RWPE2 (cell line): ENCODE results near the gene RAB27B.

Experiments used
- ATAC-seq: fragments of 200-7000 bp; cut with Tn5 transposase; 3 replicates; pipeline ENCODE4 v1.9.1; 2021; ENCODE audit warnings: low read depth
- DNase-seq: peaks from one replicate; pipeline ENCODE4 v3.0.0-alpha.2; 2020; ENCODE audit warnings: low spot score
- H3K27ac ChIP-seq: fragments of 450-650 bp; 2 replicates; pipeline ENCODE4 v1.5.1; 2017; ENCODE audit warnings: mild to moderate bottlenecking; ENCODE audit not compliant: poor library complexity, severe bottlenecking
- H3K27me3 ChIP-seq: fragments of 250-450 bp; sonication (Bioruptor Pico); 2 replicates; pipeline ENCODE4 v1.5.1; 2021; ENCODE audit warnings: mild to moderate bottlenecking, moderate library complexity; ENCODE audit not compliant: insufficient read depth, poor library complexity, severe bottlenecking
- H3K36me3 ChIP-seq: fragments of 250-450 bp; sonication (Bioruptor Pico); 2 replicates; pipeline ENCODE4 v1.5.1; 2020; ENCODE audit warnings: low read depth, mild to moderate bottlenecking, moderate library complexity
- H3K4me1 ChIP-seq: fragments of 250-450 bp; sonication (Bioruptor Pico); 2 replicates; pipeline ENCODE4 v1.5.1; 2021; ENCODE audit warnings: mild to moderate bottlenecking, moderate library complexity; ENCODE audit not compliant: insufficient read depth, poor library complexity, severe bottlenecking
- H3K4me3 ChIP-seq: fragments of 250-450 bp; sonication (Bioruptor Pico); 2 replicates; pipeline ENCODE4 v1.5.1; 2021; ENCODE audit warnings: mild to moderate bottlenecking, moderate library complexity; ENCODE audit not compliant: severe bottlenecking
- H3K9me3 ChIP-seq: fragments of 250-450 bp; sonication (Bioruptor Pico); 2 replicates; pipeline ENCODE4 v1.5.1; 2021; ENCODE audit warnings: mild to moderate bottlenecking, moderate library complexity; ENCODE audit not compliant: severe bottlenecking
- CTCF ChIP-seq: fragments of 450-650 bp; IDR thresholded peaks from one replicate; pipeline ENCODE4 v1.5.1; 2017; ENCODE audit warnings: mild to moderate bottlenecking, moderate library complexity; ENCODE audit not compliant: poor library complexity, severe bottlenecking

The RAB27B gene

GRCh38 chr18:54856105-54856646 is 27.9 kb downstream of the RAB27B start:
- Histone ChIP-seq H3K27me3 (no peaks in the 10 kb centered on the region), H3K4me1 (no peaks in the 10 kb centered on the region), H3K36me3 (no peaks in the 10 kb centered on the region), H3K4me3 (no peak overlapping the region), H3K27ac (no peak overlapping the region), H3K9me3 (no peaks in the 10 kb centered on the region)
- ATAC-seq = no peak
- no peak for DNase-seq
- no peak for TF ChIP-seq CTCF

GRCh38 chr18:54857499-54857898 is 29.2 kb downstream of the RAB27B start:
- no peak for DNase-seq
- no peak overlapping the region for H3K4me3 ChIP-seq
- no peak for ATAC-seq
- no peaks in the 10 kb centered on the region for H3K36me3 ChIP-seq
- H3K4me1 ChIP-seq = no peaks in the 10 kb centered on the region
- no peak overlapping the region for H3K27ac ChIP-seq
- H3K9me3 ChIP-seq = no peaks in the 10 kb centered on the region
- no peaks in the 10 kb centered on the region for H3K27me3 ChIP-seq
- no peak for TF ChIP-seq CTCF

- no peak for DNase-seq
- Histone ChIP-seq H3K4me3 (no peak overlapping the region), H3K36me3 (no peaks in the 10 kb centered on the region), H3K27me3 (no peaks in the 10 kb centered on the region), H3K9me3 (no peaks in the 10 kb centered on the region), H3K4me1 (no peaks in the 10 kb centered on the region), H3K27ac (no peak overlapping the region)
- no peak for ATAC-seq
- no peak for TF ChIP-seq CTCF
These were observed 31.6 kb downstream of the RAB27B start for GRCh38 chr18:54859667-54860421.

GRCh38 chr18:54860941-54861340 is 32.7 kb downstream of the RAB27B start:
- no peak overlapping the region for H3K27ac ChIP-seq
- no peaks in the 10 kb centered on the region for H3K4me1 ChIP-seq
- TF ChIP-seq CTCF = no peak
- no peaks in the 10 kb centered on the region for H3K27me3 ChIP-seq
- ATAC-seq = no peak
- no peak overlapping the region for H3K4me3 ChIP-seq
- no peaks in the 10 kb centered on the region for H3K36me3 ChIP-seq
- no peak for DNase-seq
- no peaks in the 10 kb centered on the region for H3K9me3 ChIP-seq

GRCh38 chr18:54867131-54867530 is 38.9 kb downstream of the RAB27B start:
- H3K27ac ChIP-seq = no peak overlapping the region
- no peaks in the 10 kb centered on the region for H3K36me3 ChIP-seq
- ATAC-seq (no peak), DNase-seq (no peak)
- H3K4me1 ChIP-seq = no peaks in the 10 kb centered on the region
- H3K4me3 ChIP-seq = no peak overlapping the region
- TF ChIP-seq CTCF = no peak
- H3K9me3 ChIP-seq = no peaks in the 10 kb centered on the region
- H3K27me3 ChIP-seq = no peaks in the 10 kb centered on the region
